ENCODE measurements around the gene GLT1D1. TPM values are rescaled to one million over a fixed set of nuclear protein-coding genes. Genes with fewer than 3 reads are reported as not detected.
A peak's percentile ranks its signal among the peaks of the same experiment; 100 is the strongest.

The GLT1D1 gene
- total RNA-seq, 2 experiments from 2014 or later, result not detected

DNA sequence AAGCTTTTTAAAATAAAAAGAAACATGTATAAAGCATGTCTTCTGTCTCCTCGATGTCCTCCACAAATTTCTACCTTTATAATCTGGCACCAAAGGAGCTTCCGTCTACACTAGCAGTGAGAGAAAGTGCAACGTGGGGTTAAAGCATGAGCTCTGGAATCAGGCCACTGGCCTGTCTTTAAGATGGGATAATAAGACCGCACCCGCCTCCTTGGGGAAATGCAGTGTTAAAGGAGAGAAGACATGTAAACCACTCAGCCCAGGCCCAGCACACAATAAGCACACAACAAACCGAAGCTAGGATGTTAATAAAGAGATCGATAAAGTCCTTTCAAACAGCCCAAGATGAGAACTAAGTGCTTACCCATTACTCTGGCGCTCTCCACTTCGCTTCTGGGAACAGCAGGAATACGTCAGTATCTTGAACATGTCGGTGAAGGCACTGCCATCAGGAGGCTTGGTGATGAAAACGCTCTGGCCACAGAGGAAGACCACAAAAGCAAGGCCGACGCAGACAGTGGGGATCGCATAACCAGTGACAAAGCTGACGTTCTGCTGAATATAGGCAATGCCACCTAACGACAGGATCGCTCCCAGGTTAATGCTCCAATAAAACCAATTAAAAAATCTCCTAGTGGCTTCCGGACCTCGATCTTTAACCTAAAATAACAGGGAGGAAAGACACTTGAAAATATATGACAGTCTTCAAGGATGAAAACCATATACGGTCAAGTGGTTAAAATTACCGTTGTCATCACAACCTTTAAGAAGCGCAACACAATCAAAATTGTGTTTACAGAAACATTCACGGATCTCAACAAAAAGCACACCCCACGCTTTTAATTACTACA, 38.6 kb upstream of the GLT1D1 start:
- Mint-ChIP-seq H3K4me1 (ENCODE audit: low read depth) (peaks cover 50% of the 10 kb centered on the region), H3K9me3 (ENCODE audit: insufficient read depth) (no peaks in the 10 kb centered on the region), H3K27ac (no peak overlapping the region), H3K27me3 (ENCODE audit: low read depth) (no peaks in the 10 kb centered on the region), H3K36me3 (ENCODE audit: low read depth) (peaks cover 39% of the 10 kb centered on the region), H3K4me3 (no peak overlapping the region)
- no peak for ATAC-seq
- CTCF ChIA-PET, result no interaction called here
- no peak for DNase-seq
- POLR2A ChIA-PET, result no interaction called here

DNA sequence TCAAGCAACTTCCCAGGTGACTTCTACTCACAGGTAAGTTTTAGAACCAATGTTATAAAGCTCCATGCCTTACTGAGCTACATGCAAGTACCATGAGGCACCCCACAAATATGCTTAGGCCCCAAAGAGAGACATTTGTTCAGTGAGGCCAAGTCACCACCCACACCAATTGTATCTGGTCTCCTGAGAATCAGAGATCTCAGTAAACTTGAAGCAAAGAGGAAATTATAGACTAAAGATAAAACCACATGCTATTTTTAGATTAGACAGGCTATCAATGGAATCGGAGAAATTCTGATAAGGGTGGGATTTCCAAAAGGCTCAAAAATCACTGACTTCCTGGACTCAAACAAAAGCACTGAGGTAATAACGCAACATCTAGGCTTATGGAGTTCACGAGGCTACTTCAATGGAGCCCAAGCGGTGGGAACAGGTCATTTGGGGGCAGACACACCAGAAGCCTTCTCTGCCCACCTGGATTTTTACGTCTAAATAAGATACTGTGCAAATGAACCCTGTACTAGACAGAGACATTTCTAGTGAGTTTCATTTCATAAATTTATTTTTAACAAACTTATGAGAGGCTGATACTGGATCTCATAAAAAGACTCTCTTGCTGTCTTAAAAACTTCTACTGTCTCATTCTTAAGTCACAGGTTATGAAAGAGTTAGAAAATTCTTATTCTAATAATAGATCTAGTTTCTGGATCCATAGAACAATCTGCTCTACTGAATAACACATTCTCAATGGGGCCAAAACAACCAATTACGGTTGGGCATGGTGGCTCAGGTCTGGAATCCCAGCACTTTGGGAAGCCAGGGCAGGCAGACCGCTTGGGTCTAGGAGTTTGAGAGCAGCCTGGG, 37.3 kb upstream of the GLT1D1 start:
- Mint-ChIP-seq H3K4me3 (no peak overlapping the region), H3K27me3 (ENCODE audit: low read depth) (no peaks in the 10 kb centered on the region), H3K27ac (no peak overlapping the region), H3K4me1 (ENCODE audit: low read depth) (peaks cover 50% of the 10 kb centered on the region), H3K36me3 (ENCODE audit: low read depth) (peaks cover 43% of the 10 kb centered on the region), H3K9me3 (ENCODE audit: insufficient read depth) (no peaks in the 10 kb centered on the region)
- no peak for ATAC-seq
- POLR2A ChIA-PET, result no interaction called here
- DNase-seq, result no peak
- CTCF ChIA-PET, result no interaction called here

DNA sequence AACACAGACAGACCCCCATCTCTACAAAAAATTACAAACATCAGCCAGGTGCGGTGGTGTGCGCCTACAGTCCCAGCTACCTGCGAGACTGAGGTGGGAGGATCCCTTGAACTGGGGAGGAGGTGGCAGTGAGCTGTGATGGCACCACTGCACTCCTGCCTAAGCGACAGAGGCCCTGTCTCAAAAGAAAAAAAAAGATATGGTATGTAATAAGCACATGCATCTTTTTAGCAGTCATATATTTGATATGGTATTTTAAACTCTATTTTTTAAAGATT, 36.7 kb upstream of the GLT1D1 start:
- Mint-ChIP-seq H3K36me3 (ENCODE audit: low read depth) (peaks cover 45% of the 10 kb centered on the region), H3K4me3 (no peak overlapping the region), H3K4me1 (ENCODE audit: low read depth) (peaks cover 52% of the 10 kb centered on the region)

DNA sequence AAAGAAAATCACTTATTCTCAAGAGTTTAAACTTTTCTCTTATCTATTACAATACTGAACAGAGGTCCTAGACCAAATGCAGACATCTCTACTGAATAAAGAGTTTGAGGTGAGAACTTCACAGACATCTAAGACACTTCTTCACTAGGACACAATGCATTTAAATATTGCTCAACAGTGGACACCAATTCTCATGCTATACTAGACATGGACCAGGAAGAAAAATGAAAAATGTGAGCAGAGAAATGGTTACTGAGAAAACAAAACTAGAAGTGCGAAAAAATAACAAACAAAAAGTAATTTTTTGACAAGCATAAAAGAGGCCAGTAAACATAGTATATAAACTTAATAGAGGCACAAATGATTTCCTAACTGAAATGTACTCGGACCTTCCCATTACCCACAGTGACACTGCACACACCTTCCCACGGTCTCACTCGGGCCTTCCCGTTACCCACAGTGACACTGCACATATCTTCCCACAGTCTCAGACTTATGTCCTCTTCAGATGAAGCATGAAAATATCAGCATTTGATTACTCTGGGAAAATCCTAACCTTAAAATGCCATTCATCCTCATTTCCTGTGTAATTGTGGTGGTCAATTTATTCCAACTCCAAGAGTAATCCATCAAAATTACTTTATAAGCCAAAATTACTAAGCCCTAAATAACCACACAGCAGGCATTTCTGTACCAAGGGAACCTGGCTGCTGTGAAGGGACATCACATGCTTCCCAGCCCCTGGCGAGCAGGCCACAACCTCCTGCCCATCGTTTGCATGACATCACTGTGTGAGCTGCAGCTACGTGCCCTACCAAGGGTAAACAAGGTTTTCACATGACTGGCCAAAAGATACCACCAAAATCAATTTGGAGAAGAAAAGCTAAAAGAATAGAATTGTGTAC, 35.9 kb upstream of the GLT1D1 start:
- H3K27ac Mint-ChIP-seq, result no peak overlapping the region
- peak; percentile 53 for ATAC-seq
- peaks cover 49% of the 10 kb centered on the region for H3K36me3 Mint-ChIP-seq (ENCODE audit: low read depth)
- no peaks in the 10 kb centered on the region for H3K9me3 Mint-ChIP-seq (ENCODE audit: insufficient read depth)
- ChIA-PET CTCF (no interaction called here), POLR2A (no interaction called here)
- DNase-seq, result no peak
- H3K4me3 Mint-ChIP-seq, result no peak overlapping the region
- peaks cover 54% of the 10 kb centered on the region for H3K4me1 Mint-ChIP-seq (ENCODE audit: low read depth)
- no peaks in the 10 kb centered on the region for H3K27me3 Mint-ChIP-seq (ENCODE audit: low read depth)

More for the DNA sequence above, 36.7 kb upstream of the GLT1D1 start:
- DNase-seq, result no peak
- Mint-ChIP-seq H3K9me3 (ENCODE audit: insufficient read depth) (no peaks in the 10 kb centered on the region), H3K27me3 (ENCODE audit: low read depth) (no peaks in the 10 kb centered on the region), H3K27ac (no peak overlapping the region)
- ChIA-PET POLR2A (no interaction called here), CTCF (no interaction called here)
- ATAC-seq, result no peak

DNA sequence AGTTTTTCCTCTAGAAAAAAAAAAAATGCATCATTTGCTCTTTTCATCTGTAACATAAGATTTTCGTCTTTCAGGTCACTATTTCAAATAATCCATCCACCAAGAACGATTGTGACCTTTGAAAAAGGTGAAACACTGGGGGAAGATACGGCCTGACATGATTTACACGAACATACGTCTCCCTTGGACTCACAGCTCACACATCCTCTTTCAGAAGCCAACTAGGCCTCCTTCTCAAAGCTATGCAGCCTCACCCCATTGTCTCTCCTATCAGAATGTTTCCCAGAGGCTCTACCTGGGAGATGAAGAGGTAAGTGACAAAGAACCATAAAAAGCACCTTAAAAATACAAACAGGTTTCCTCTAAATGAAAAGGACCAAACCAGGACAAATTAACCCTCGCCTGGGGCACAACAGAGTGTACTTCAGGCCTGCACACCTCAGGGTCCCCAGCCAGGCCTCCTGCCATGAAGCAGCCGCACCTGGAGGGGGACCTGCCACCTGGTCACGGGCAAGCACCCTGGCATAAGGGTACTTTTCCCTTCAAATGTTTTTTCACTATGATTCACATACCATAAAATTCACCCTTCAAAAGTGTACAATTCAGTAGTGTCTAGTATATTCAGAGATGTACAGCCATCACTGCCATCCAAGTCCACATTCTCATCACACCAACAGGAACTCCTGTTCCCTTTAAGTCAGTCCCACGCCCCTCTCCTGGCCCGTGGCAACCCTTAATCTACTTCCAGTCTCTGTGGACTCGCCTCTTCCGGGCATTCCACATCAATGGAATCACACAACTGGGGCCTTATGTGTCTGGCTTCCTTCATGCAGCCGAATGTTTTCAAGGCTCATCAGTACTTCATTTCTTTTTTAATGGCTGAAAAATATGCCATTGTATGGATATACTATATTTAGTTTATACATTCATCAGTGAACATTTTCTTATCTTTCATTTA, 34.9 kb upstream of the GLT1D1 start:
- no peak overlapping the region for H3K4me3 Mint-ChIP-seq
- no peak for DNase-seq
- POLR2A ChIA-PET, result interaction anchor here (1.0 kb wide), 2 partner anchors 11 to 13 kb away, joined by 3 read pairs; no protein-coding TSS in a partner anchor
- CTCF ChIA-PET, result no interaction called here
- peaks cover 42% of the 10 kb centered on the region for H3K36me3 Mint-ChIP-seq (ENCODE audit: low read depth)
- H3K4me1 Mint-ChIP-seq (ENCODE audit: low read depth), result peaks cover 51% of the 10 kb centered on the region
- peak overlapping the region; percentile 28 for H3K27ac Mint-ChIP-seq
- no peak for ATAC-seq
- no peaks in the 10 kb centered on the region for H3K9me3 Mint-ChIP-seq (ENCODE audit: insufficient read depth)
- no peaks in the 10 kb centered on the region for H3K27me3 Mint-ChIP-seq (ENCODE audit: low read depth)

DNA sequence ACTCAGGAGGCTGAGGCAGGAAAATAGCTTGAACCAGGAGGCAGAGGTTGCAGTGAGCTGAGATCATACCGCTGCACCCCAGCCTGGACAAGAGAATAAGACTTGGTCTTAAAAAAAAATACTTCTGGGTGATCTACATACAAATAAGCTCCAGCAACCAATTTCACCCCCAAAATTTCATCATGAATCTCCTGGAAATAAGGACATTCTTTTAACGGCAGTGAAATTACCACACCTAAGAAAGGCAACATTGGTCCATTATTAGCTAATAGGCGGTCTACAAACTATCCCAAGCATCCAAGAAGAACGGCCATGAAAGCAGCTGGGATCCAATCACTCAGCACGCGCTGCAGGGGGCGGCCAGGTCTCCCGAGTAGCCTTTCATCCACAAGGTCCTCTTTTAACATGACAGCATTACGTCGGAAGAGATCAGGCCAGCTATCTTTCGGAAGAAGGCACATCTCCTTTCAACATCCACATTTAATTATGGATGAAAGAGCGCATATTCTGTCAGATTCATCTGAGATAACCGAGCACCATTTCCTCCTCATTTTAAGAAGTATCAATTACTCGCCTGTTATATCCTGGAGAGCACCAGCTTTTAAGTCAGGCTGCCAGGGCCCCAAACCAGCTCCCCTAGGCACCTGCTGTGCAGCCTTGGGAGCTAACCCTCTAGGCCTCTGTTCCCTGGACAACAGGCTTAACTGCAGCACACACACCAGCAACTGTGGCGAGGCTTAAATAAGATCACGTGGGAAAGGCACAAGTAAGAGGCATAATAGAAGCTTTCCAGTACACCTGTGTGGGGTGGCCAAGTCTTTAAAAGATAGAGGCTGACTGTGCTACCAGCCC, 33.8 kb upstream of the GLT1D1 start:
- ChIA-PET CTCF (no interaction called here), POLR2A (interaction anchor here (1.0 kb wide), 2 partner anchors 10 to 12 kb away, joined by 3 read pairs; no protein-coding TSS in a partner anchor)
- H3K4me1 Mint-ChIP-seq (ENCODE audit: low read depth), result peaks cover 51% of the 10 kb centered on the region
- no peak overlapping the region for H3K4me3 Mint-ChIP-seq
- H3K27me3 Mint-ChIP-seq (ENCODE audit: low read depth), result no peaks in the 10 kb centered on the region
- ATAC-seq (no peak), DNase-seq (no peak)
- peaks cover 30% of the 10 kb centered on the region for H3K36me3 Mint-ChIP-seq (ENCODE audit: low read depth)
- no peak overlapping the region for H3K27ac Mint-ChIP-seq
- H3K9me3 Mint-ChIP-seq (ENCODE audit: insufficient read depth), result no peaks in the 10 kb centered on the region

DNA sequence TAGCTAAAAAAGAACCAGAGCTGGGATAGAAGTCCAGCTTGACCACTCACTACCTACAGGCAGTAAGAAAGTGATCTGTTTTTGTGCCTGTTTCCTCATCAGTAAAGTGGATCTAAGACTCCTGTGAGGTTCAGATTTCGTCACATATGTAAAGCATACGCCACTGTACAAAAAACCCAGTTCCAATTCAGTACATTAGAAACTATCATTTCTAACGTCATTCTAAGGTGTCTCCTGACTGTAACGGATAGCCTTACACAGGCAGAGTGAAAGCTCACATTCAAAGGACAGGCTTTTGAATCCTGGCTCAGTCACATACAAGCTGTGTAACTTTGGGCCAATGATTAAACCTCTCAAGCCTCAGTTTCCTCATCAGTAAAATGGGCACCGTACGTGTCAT, 33.0 kb upstream of the GLT1D1 start:
- H3K4me1 Mint-ChIP-seq (ENCODE audit: low read depth), result peaks cover 57% of the 10 kb centered on the region
- CTCF ChIA-PET, result interaction anchor here (0.9 kb wide), 1 partner anchor 37 kb away, joined by 3 read pairs; no protein-coding TSS in a partner anchor
- POLR2A ChIA-PET, result no interaction called here

DNA sequence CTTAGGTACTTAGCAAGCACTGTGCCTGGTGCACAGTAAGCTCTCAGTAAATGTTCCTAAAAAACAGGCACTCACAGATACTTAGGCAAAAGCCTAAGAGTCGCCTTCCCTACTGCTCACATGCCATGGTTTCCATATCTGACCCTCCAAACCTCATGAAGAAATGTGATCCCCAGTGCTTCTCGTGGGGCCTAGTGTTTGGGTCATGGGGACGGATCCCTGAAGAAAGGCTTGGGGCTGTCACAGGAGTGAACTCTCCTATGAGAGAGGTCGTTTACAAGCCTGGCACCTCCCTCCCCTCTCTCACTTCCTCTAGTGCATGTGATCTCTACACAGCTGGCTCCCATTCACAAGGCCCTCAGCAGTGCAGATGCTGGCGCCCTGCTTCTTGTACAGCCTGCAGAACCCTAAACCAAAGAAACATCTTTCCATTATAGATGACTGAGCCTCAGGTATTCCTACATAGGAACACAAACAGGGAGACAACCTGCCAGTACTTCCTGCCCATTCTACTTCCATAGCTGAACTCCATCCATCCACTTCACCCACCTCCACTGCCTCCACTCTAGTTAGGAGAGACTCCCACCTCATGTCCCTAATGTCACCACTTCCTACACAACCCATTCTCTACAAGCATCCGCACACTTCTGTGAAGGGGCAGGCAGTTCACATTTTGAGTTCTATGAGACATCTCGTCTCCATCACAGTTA, 32.4 kb upstream of the GLT1D1 start:
- Mint-ChIP-seq H3K4me3 (no peak overlapping the region), H3K4me1 (ENCODE audit: low read depth) (peaks cover 55% of the 10 kb centered on the region), H3K27ac (peak overlapping the region; percentile 69), H3K36me3 (ENCODE audit: low read depth) (peaks cover 22% of the 10 kb centered on the region), H3K9me3 (ENCODE audit: insufficient read depth) (no peaks in the 10 kb centered on the region), H3K27me3 (ENCODE audit: low read depth) (no peaks in the 10 kb centered on the region)
- CTCF ChIA-PET, result interaction anchor here (0.9 to 1.1 kb wide), 2 partner anchors 14 to 38 kb away, joined by 3 read pairs; no protein-coding TSS in a partner anchor
- POLR2A ChIA-PET, result no interaction called here
- DNase-seq (peak; percentile 33), ATAC-seq (no peak)

More for the DNA sequence above, 33.0 kb upstream of the GLT1D1 start:
- no peaks in the 10 kb centered on the region for H3K9me3 Mint-ChIP-seq (ENCODE audit: insufficient read depth)
- no peaks in the 10 kb centered on the region for H3K27me3 Mint-ChIP-seq (ENCODE audit: low read depth)
- H3K36me3 Mint-ChIP-seq (ENCODE audit: low read depth), result peaks cover 24% of the 10 kb centered on the region
- no peak overlapping the region for H3K4me3 Mint-ChIP-seq
- ATAC-seq, result no peak
- no peak for DNase-seq
- H3K27ac Mint-ChIP-seq, result no peak overlapping the region

DNA sequence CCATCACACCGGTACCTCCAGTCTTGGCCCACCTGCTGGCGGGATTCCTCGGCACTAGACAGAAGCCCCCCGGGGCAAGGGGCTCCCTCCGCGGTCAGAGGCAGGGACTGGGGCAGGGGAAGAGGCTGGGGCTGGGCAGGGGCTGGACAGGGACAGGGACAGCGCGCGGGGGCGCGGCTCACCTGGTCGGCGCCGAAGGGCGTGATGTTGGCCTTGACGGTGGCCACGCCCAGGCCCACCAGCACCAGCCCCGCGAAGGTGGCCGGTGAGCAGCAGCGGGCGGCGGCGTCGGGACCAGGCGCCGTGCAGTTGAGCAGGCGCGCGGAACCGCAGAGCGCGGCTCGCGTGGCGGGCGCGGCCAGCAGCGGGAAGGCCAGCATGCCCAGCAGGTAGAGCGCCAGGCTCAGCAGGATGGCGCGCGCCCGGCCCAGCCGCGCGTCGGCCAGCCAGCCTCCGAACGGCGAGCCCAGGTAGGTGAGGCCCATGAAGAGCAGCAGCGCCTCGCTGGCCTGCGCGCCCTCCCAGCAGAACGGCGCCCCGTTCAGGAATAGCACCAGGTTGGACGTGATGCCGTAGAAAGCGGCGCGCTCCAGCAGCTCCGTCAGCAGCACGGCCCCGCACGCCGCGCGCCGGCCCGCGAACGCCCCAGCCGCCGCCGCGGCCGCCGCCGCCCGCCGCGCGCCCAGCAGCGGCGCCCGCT, 29.9 kb upstream of the GLT1D1 start:
- Mint-ChIP-seq H3K27me3 (ENCODE audit: low read depth) (no peaks in the 10 kb centered on the region), H3K36me3 (ENCODE audit: low read depth) (peaks cover 18% of the 10 kb centered on the region)
- ATAC-seq, result peak; percentile 49

More for the DNA sequence above, 29.9 kb upstream of the GLT1D1 start:
- ChIA-PET CTCF (no interaction called here), POLR2A (interaction anchor here (1.0 to 1.5 kb wide), 4 partner anchors 14 to 93 kb away, joined by 4 to 7 read pairs (median 4); no protein-coding TSS in a partner anchor)
- DNase-seq, result peak; percentile 23
- peaks cover 39% of the 10 kb centered on the region for H3K4me1 Mint-ChIP-seq (ENCODE audit: low read depth)
- H3K27ac Mint-ChIP-seq, result peak overlapping the region; percentile 83
- H3K4me3 Mint-ChIP-seq, result peak overlapping the region; percentile 86
- no peaks in the 10 kb centered on the region for H3K9me3 Mint-ChIP-seq (ENCODE audit: insufficient read depth)

Measured in activated CD8-positive, alpha-beta T cell treated with anti-CD3 and anti-CD28 coated beads, Interleukin-2, amount 10 ng/mL, durations not matched to agents 7 days and 5 days (primary cell).